Trophoblast cell (in vitro differentiated cells and primary cell): Measurements from ENCODE around the gene KCNH2.

ENCODE experiments used
- DNase-seq, 2 donors: peaks; one replicate each; pipeline ENCODE4 v3.0.0-alpha.2; 2016
- H2AFZ ChIP-seq: 2 replicates; pipeline ENCODE4 v1.6.1; 2013; ENCODE audit warnings: low read length, moderate library complexity, mild to moderate bottlenecking; ENCODE audit not compliant: insufficient read depth, poor library complexity
- H2AK5ac ChIP-seq: 2 replicates; pipeline ENCODE4 v1.6.1; 2013; ENCODE audit warnings: mild to moderate bottlenecking, low read length
- H2BK120ac ChIP-seq: 2 replicates; pipeline ENCODE4 v1.6.1; 2013; ENCODE audit warnings: low read length, mild to moderate bottlenecking, moderate library complexity; ENCODE audit not compliant: insufficient read depth, poor library complexity
- H2BK12ac ChIP-seq: 2 replicates; pipeline ENCODE4 v1.6.1; 2013; ENCODE audit warnings: mild to moderate bottlenecking, low read length, moderate library complexity
- H2BK5ac ChIP-seq: 2 replicates; pipeline ENCODE4 v1.6.1; 2013; ENCODE audit warnings: low read length, low read depth, moderate library complexity, mild to moderate bottlenecking; ENCODE audit not compliant: poor library complexity
- H3K14ac ChIP-seq: 2 replicates; pipeline ENCODE4 v1.6.1; 2013; ENCODE audit warnings: mild to moderate bottlenecking, low read length
- H3K18ac ChIP-seq: 2 replicates; pipeline ENCODE4 v1.6.1; 2013; ENCODE audit warnings: mild to moderate bottlenecking, low read length
- H3K23ac ChIP-seq: 2 replicates; pipeline ENCODE4 v1.6.1; 2013; ENCODE audit warnings: low read length
- H3K27ac ChIP-seq: 2 replicates; pipeline ENCODE4 v1.5.1; 2013; ENCODE audit warnings: low read depth, mild to moderate bottlenecking, inconsistent platforms, low read length, moderate library complexity
- H3K27me3 ChIP-seq: 2 replicates; pipeline ENCODE4 v1.6.1; 2013; ENCODE audit warnings: inconsistent platforms, mild to moderate bottlenecking, low read length, moderate library complexity; ENCODE audit not compliant: insufficient read depth
- H3K36me3 ChIP-seq, 2 experiments: 1 replicate in 1 of 2; 2 replicates in 1 of 2; pipeline ENCODE4 v1.6.1; 2013; ENCODE audit warnings: low read length in 2 of 2, mild to moderate bottlenecking in 2 of 2, moderate library complexity in 1 of 2; ENCODE audit not compliant: insufficient read depth in 2 of 2, control insufficient read depth in 1 of 2
- H3K4ac ChIP-seq: 2 replicates; pipeline ENCODE4 v1.6.1; 2013; ENCODE audit warnings: low read depth, mild to moderate bottlenecking, low read length, moderate library complexity
- H3K4me1 ChIP-seq, 2 experiments: 1 replicate in 1 of 2; 2 replicates in 1 of 2; pipeline ENCODE4 v1.6.1; 2013; ENCODE audit warnings: low read length in 2 of 2, mild to moderate bottlenecking in 2 of 2, moderate library complexity in 1 of 2; ENCODE audit not compliant: insufficient read depth in 2 of 2, control insufficient read depth in 1 of 2
- H3K4me2 ChIP-seq: 2 replicates; pipeline ENCODE4 v1.6.1; 2013; ENCODE audit warnings: inconsistent platforms, mild to moderate bottlenecking, low read length, moderate library complexity
- H3K4me3 ChIP-seq: 2 replicates; pipeline ENCODE4 v1.5.1; 2013; ENCODE audit warnings: mild to moderate bottlenecking, low read depth, low read length, inconsistent platforms
- H3K79me1 ChIP-seq: one replicate; pipeline ENCODE4 v1.6.1; 2013; ENCODE audit warnings: low read length
- H3K79me2 ChIP-seq: 2 replicates; pipeline ENCODE4 v1.6.1; 2013; ENCODE audit warnings: low read length, mild to moderate bottlenecking; ENCODE audit not compliant: control insufficient read depth, insufficient read depth, poor library complexity
- H3K9ac ChIP-seq: 2 replicates; pipeline ENCODE4 v1.6.1; 2013; ENCODE audit warnings: mild to moderate bottlenecking, low read length
- H3K9me3 ChIP-seq: 2 replicates; pipeline ENCODE4 v1.6.1; 2013; ENCODE audit warnings: low read depth, mild to moderate bottlenecking, control low read depth, inconsistent platforms, low read length; ENCODE audit not compliant: insufficient read depth
- H4K12ac ChIP-seq: 2 replicates; pipeline ENCODE4 v1.6.1; 2013; ENCODE audit warnings: low read depth, mild to moderate bottlenecking, low read length, moderate library complexity
- H4K8ac ChIP-seq: 2 replicates; pipeline ENCODE4 v1.6.1; 2013; ENCODE audit warnings: low read depth, mild to moderate bottlenecking, low read length, moderate library complexity
- H4K91ac ChIP-seq: one replicate; pipeline ENCODE4 v1.6.1; 2013; ENCODE audit warnings: low read depth, mild to moderate bottlenecking, low read length, moderate library complexity
- WGBS: extraction: QIAGEN DNeasy Blood & Tissue Kit; methylation state at CpG from one replicate; pipeline ENCODE4 v1.1.7; 2013; ENCODE audit warnings: missing lambda C conversion rate; ENCODE audit not compliant: insufficient read length, insufficient coverage; ENCODE audit errors: extremely low coverage; 5-methylcytosine and 5-hydroxymethylcytosine counted together

The KCNH2 gene

DNA sequence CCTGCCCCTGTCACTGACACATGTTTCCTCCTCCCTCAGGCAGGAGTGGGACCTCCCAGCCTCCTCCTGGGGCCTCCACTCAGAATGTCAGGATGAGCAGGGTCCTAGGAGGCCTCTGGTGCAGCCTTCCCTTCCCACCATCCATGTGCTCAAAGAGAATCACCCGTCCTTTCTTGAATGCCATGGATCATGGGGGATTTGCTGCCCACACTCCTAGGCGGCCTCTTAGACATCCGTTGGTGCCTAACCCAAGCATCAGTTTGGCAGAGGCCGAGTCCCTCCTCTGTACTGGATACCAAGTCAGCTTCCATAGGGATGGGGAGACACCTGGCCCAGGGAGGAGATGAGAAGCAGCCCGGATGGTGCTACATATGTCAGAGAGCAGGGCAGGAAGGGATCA, 19.7 kb upstream of the KCNH2 start:
- H3K4me3 ChIP-seq = no peak overlapping the region
- no peak overlapping the region for H2AK5ac ChIP-seq
- H4K8ac ChIP-seq = no peak overlapping the region
- no peak overlapping the region for H2BK12ac ChIP-seq
- H3K14ac ChIP-seq = no peak overlapping the region
- no peak overlapping the region for H3K18ac ChIP-seq
- no peak overlapping the region for H3K9ac ChIP-seq
- H4K12ac ChIP-seq = no peak overlapping the region
- no peaks in the 10 kb centered on the region for H3K79me2 ChIP-seq
- no peaks in the 10 kb centered on the region for H3K79me1 ChIP-seq
- no peak overlapping the region for H2BK120ac ChIP-seq
- peaks cover 0 to 2% of the 10 kb centered on the region in 2 experiments for H3K4me1 ChIP-seq
- H3K36me3 ChIP-seq = no peaks in the 10 kb centered on the region
- no peak overlapping the region for H2AFZ ChIP-seq
- no peak overlapping the region for H3K23ac ChIP-seq
- no peak overlapping the region for H3K27ac ChIP-seq
- peaks cover 4% of the 10 kb centered on the region for H3K9me3 ChIP-seq
- H2BK5ac ChIP-seq = no peak overlapping the region
- H4K91ac ChIP-seq = no peak overlapping the region
- H3K4ac ChIP-seq = no peak overlapping the region
- H3K27me3 ChIP-seq = no peaks in the 10 kb centered on the region
- no peak for DNase-seq
- no CpG with 5 or more reads among the region's 5 CpGs for WGBS
- no peak overlapping the region for H3K4me2 ChIP-seq

DNA sequence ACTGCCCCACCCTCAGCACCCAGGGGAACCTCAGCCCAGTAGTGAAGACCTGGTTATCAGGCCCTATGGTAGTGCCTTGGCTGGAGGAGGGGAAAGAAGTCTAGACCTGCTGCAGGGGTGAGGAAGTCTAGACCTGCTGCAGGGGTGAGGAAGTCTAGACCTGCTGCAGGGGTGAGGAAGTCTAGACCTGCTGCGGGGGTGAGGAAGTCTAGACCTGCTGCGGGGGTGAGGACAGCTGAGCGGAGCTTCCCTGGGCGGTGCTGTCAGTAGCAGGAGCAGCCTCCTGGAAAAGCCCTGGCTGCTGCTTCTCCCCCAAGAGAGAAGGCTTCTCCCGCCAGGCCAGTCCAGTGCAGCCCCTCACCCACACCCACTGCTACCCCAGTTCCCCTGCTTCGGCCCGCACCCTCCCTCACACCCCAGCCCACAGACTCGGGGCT, 19.0 kb upstream of the KCNH2 start:
- H3K27me3 ChIP-seq = no peaks in the 10 kb centered on the region
- no peak overlapping the region for H2AFZ ChIP-seq
- no peak overlapping the region for H3K23ac ChIP-seq
- H3K4me2 ChIP-seq = no peak overlapping the region
- no peak for DNase-seq
- H2BK12ac ChIP-seq = no peak overlapping the region
- no CpG with 5 or more reads among the region's 8 CpGs for WGBS
- no peak overlapping the region for H3K14ac ChIP-seq
- no peak overlapping the region for H4K91ac ChIP-seq
- H4K8ac ChIP-seq = no peak overlapping the region
- peaks cover 4% of the 10 kb centered on the region for H3K9me3 ChIP-seq
- H3K79me1 ChIP-seq = no peaks in the 10 kb centered on the region
- no peak overlapping the region for H2BK5ac ChIP-seq
- H2AK5ac ChIP-seq = no peak overlapping the region
- H3K36me3 ChIP-seq = no peaks in the 10 kb centered on the region
- no peak overlapping the region for H3K4ac ChIP-seq
- H3K18ac ChIP-seq = no peak overlapping the region
- no peak overlapping the region for H3K4me3 ChIP-seq
- no peak overlapping the region for H3K9ac ChIP-seq
- H4K12ac ChIP-seq = no peak overlapping the region
- no peak overlapping the region for H2BK120ac ChIP-seq
- H3K4me1 ChIP-seq = no peaks in the 10 kb centered on the region
- no peak overlapping the region for H3K27ac ChIP-seq
- no peaks in the 10 kb centered on the region for H3K79me2 ChIP-seq

DNA sequence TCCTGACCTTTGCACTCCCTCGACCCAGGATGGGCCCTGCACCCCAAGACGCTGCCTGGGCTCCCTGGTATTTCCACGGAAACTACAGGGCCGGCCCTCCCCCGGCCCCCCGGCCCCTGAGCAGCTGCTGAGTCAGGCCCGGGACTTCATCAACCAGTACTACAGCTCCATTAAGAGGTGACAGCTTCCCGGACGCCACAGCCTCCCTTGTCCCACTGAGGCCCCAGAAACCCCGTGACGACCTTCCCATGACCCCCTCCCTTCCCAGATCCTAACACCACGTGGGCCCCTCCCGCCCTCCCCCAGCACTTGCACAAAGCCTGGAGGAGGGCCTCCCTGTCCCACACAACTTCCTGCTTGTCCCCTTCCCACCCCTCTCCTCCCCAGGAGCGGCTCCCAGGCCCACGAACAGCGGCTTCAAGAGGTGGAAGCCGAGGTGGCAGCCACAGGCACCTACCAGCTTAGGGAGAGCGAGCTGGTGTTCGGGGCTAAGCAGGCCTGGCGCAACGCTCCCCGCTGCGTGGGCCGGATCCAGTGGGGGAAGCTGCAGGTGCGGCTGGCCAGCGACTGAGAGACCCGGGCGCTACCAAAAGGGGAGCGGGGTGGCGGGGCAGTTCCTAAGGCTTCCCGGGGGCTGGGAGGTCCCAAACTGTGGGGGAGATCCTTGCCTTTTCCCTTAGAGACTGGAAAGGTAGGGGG, 18.4 kb upstream of the KCNH2 start:
- Histone ChIP-seq H2AK5ac (no peak overlapping the region), H3K27ac (no peak overlapping the region), H2BK5ac (no peak overlapping the region), H3K4me3 (no peak overlapping the region), H3K4me1 (no peaks in the 10 kb centered on the region), H4K12ac (no peak overlapping the region), H3K4me2 (no peak overlapping the region), H3K18ac (no peak overlapping the region), H2BK12ac (no peak overlapping the region), H3K79me2 (no peaks in the 10 kb centered on the region), H3K36me3 (no peaks in the 10 kb centered on the region), H3K27me3 (no peaks in the 10 kb centered on the region), H3K4ac (no peak overlapping the region), H3K9me3 (peaks cover 5% of the 10 kb centered on the region), H3K9ac (no peak overlapping the region), H2AFZ (no peak overlapping the region), H2BK120ac (no peak overlapping the region), H3K79me1 (no peaks in the 10 kb centered on the region), H4K8ac (no peak overlapping the region), H4K91ac (no peak overlapping the region), H3K14ac (no peak overlapping the region), H3K23ac (no peak overlapping the region)
- no peak for DNase-seq
- no CpG with 5 or more reads among the region's 31 CpGs for WGBS

DNA sequence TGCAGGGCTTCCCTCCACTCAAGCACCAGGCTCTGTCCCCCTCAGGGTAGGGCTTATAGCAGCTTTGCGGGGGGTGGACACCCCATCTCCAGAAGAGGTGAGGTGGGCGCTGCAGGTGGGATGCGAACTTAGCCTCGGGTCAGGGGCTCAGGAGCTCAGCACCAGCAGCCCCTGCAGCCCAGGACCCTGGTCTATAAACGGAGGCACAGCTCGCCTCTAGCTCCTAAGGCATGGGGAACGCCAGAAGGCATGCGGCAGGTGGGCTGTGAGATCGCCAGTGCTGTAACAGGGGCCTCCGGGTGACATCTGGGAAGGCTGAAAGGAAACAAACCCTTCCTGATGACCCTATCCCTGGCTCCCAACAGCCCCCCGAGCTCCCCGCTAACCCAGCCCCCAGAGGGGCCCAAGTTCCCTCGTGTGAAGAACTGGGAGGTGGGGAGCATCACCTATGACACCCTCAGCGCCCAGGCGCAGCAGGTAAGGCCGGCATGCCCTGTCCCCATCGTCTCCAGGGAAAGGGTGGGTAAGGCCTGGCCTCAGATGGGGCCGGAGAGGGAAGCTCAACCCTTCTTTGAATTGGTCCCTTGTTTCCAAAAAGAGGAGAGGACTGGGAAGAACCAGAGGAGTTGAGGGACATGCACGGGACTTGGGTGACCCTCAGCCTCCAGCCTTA, 16.9 kb upstream of the KCNH2 start:
- H2BK5ac ChIP-seq = no peak overlapping the region
- H3K23ac ChIP-seq = no peak overlapping the region
- H2BK120ac ChIP-seq = no peak overlapping the region
- no peaks in the 10 kb centered on the region for H3K79me1 ChIP-seq
- no peak overlapping the region for H4K12ac ChIP-seq
- no peak overlapping the region for H2BK12ac ChIP-seq
- H2AFZ ChIP-seq = no peak overlapping the region
- no peak overlapping the region for H3K14ac ChIP-seq
- H3K27ac ChIP-seq = no peak overlapping the region
- H3K27me3 ChIP-seq = no peaks in the 10 kb centered on the region
- no peak for DNase-seq
- no peak overlapping the region for H2AK5ac ChIP-seq
- H3K4me2 ChIP-seq = no peak overlapping the region
- no peak overlapping the region for H3K4me3 ChIP-seq
- H3K79me2 ChIP-seq = no peaks in the 10 kb centered on the region
- H4K8ac ChIP-seq = no peak overlapping the region
- peaks cover 10% of the 10 kb centered on the region for H3K9me3 ChIP-seq
- no CpG with 5 or more reads among the region's 19 CpGs for WGBS
- H3K36me3 ChIP-seq = no peaks in the 10 kb centered on the region
- no peak overlapping the region for H3K4ac ChIP-seq
- H4K91ac ChIP-seq = no peak overlapping the region
- H3K9ac ChIP-seq = no peak overlapping the region
- no peaks in the 10 kb centered on the region for H3K4me1 ChIP-seq
- H3K18ac ChIP-seq = no peak overlapping the region
